ENCODE measurements around the gene TMEM225B.

- TF ChIP-seq, protein P1, sequence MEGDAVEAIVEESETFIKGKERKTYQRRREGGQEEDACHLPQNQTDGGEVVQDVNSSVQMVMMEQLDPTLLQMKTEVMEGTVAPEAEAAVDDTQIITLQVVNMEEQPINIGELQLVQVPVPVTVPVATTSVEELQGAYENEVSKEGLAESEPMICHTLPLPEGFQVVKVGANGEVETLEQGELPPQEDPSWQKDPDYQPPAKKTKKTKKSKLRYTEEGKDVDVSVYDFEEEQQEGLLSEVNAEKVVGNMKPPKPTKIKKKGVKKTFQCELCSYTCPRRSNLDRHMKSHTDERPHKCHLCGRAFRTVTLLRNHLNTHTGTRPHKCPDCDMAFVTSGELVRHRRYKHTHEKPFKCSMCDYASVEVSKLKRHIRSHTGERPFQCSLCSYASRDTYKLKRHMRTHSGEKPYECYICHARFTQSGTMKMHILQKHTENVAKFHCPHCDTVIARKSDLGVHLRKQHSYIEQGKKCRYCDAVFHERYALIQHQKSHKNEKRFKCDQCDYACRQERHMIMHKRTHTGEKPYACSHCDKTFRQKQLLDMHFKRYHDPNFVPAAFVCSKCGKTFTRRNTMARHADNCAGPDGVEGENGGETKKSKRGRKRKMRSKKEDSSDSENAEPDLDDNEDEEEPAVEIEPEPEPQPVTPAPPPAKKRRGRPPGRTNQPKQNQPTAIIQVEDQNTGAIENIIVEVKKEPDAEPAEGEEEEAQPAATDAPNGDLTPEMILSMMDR (IDR thresholded peaks at IDR 0.05 in 4 of 5, conservative IDR thresholded peaks at IDR 0.05 in 1 of 5), result no peak
- TF ChIP-seq POLR2A (IDR thresholded peaks at IDR 0.05), result no peak
These were observed 27.9 kb downstream of the TMEM225B start for GRCh38 chr7:99625961-99626360.
